GM21723 (cell line): ENCODE results near the gene PACS1.
"Not testable (repeated sequence)": the region's sequence is repeated elsewhere in the genome, so short reads cannot be mapped to it uniquely, and the experiment has no call there.

Experiments
- ATAC-seq: cut with Tn5 transposase; IDR thresholded peaks from one replicate; pipeline ENCODE4 v1.9.1; 2021; ENCODE audit warnings: mild to moderate bottlenecking, moderate library complexity; ENCODE audit not compliant: unreplicated experiment

The PACS1 gene

GRCh38 chr11:66239998-66240780 lies 170.1 kb downstream of the PACS1 start:
- no peak for ATAC-seq

- no peak for ATAC-seq
Measured at GRCh38 chr11:66240781-66241136, 170.7 kb downstream of the PACS1 start.

GRCh38 chr11:66242095-66242765 lies 172.2 kb downstream of the PACS1 start:
- ATAC-seq = no peak

GRCh38 chr11:66243782-66244535 lies 173.9 kb downstream of the PACS1 start:
- no peak for ATAC-seq

GRCh38 chr11:66247295-66247694 lies 177.2 kb downstream of the PACS1 start:
- no peak for ATAC-seq

GRCh38 chr11:66247801-66248200 lies 177.7 kb downstream of the PACS1 start:
- no peak for ATAC-seq

- no peak for ATAC-seq
Measured at GRCh38 chr11:66248903-66249302, 178.8 kb downstream of the PACS1 start.

- no peak for ATAC-seq
Measured at GRCh38 chr11:66251809-66252208, 181.7 kb downstream of the PACS1 start.

GRCh38 chr11:66253081-66253480 lies 183.0 kb downstream of the PACS1 start:
- not testable (repeated sequence) for ATAC-seq

- ATAC-seq = no peak
Measured at GRCh38 chr11:66258473-66258893, 188.4 kb downstream of the PACS1 start.

GRCh38 chr11:66259225-66259624 lies 189.2 kb downstream of the PACS1 start:
- ATAC-seq = no peak

- no peak for ATAC-seq
Measured at GRCh38 chr11:66259956-66260355, 189.9 kb downstream of the PACS1 start.

GRCh38 chr11:66261578-66261977 lies 191.5 kb downstream of the PACS1 start:
- ATAC-seq = no peak

GRCh38 chr11:66262191-66262590 lies 192.1 kb downstream of the PACS1 start:
- ATAC-seq = no peak

GRCh38 chr11:66262696-66263095 lies 192.6 kb downstream of the PACS1 start:
- no peak for ATAC-seq

GRCh38 chr11:66263231-66263630 lies 193.2 kb downstream of the PACS1 start:
- no peak for ATAC-seq

GRCh38 chr11:66263785-66264184 lies 193.7 kb downstream of the PACS1 start:
- no peak for ATAC-seq

- ATAC-seq = no peak
Measured at GRCh38 chr11:66264383-66264782, 194.3 kb downstream of the PACS1 start.

GRCh38 chr11:66264914-66265313 lies 194.8 kb downstream of the PACS1 start:
- ATAC-seq = no peak

- ATAC-seq = no peak
Measured at GRCh38 chr11:66265531-66266377, 195.7 kb downstream of the PACS1 start.
